Spleen (tissue), 7 donors: ENCODE data around the gene SPACA7.

Source experiments
- CTCF ChIP-seq, 11 experiments: fragments of 200-600 bp in 7 of 11; fragments of 450-650 bp in 4 of 11; sonication (generic) in 4 of 11; IDR thresholded peaks in 8 of 11; conservative IDR thresholded peaks in 3 of 11; 1 replicate in 7 of 11; 2 replicates in 4 of 11; pipeline versions ENCODE4 v1.4.0 to v1.8.0; 2016 to 2021; ENCODE audit warnings: antibody characterized with exemption in 11 of 11, inconsistent platforms in 4 of 11, mild to moderate bottlenecking in 1 of 11
- POLR2A ChIP-seq, 3 donors: fragments of 450-650 bp; IDR thresholded peaks; one replicate each; pipeline ENCODE4 v1.5.1; 2017; ENCODE audit warnings: antibody characterized with exemption in 3 of 3, mild to moderate bottlenecking in 1 of 3
- donor health status: DM: no; HTN: no; CAD: no; lungs with moderate emphysema.
- donor health status: DM: no; HTN: no; CAD: no.
- donor health status: DM: no; HTN: no; CAD: no.

DNA sequence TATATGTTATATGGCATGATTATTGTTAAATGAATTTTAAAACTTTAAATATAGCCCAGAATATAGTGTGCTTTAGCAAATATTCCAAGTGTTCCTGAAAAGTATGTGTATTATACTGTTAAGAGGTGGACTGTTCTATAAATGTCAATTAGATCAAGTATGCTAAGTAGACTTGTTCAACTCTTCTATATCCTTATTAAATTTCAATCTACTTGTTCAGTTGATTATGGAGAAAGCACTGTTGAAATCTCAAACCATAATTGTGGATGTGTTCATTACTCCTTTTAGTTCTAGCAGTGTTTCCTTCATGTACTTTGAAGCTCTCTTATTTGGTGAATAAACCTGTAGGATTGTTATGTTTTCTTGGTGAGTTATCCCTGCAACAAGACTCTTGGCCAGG is 52.5 kb downstream of the SPACA7 start:
- TF ChIP-seq CTCF (IDR thresholded peaks at IDR 0.05 in 8 of 11, conservative IDR thresholded peaks at IDR 0.05 in 3 of 11): no peak
- TF ChIP-seq POLR2A (IDR thresholded peaks at IDR 0.05): no peak
